Right lung (tissue), 5 donors: ENCODE data around the gene ARHGEF10L. TPM values are rescaled to one million over a fixed set of nuclear protein-coding genes. Genes with fewer than 3 reads are reported as not detected.

ENCODE experiments used
- DNase-seq, 2 donors: peaks; one replicate each; pipeline ENCODE4 v3.0.0-alpha.2; 2013
- polyA plus RNA-seq, 5 donors: library from polyadenylated mRNA; unstranded; fragments of 120-200 nt; gene quantifications; one replicate each; pipeline versions ENCODE4 v1.2.1 to v1.2.3, GENCODE V29; 2013; ENCODE audit warnings: inconsistent platforms in 1 of 5, low replicate concordance in 1 of 5; ENCODE audit not compliant: insufficient read length in 5 of 5, insufficient read depth in 1 of 5

The ARHGEF10L gene
- polyA plus RNA-seq, 5 donors: 13.8 to 23.0 (median 18.7) TPM

- DNase-seq: no peak
Observed at GRCh38 chr1:17546946-17547670, 7.6 kb downstream of the ARHGEF10L start.

GRCh38 chr1:17549384-17549783 lies 9.9 kb downstream of the ARHGEF10L start:
- DNase-seq: no peak

GRCh38 chr1:17550729-17551584 lies 11.5 kb downstream of the ARHGEF10L start:
- DNase-seq: no peak

- no peak for DNase-seq
Observed at GRCh38 chr1:17551755-17552234, 12.3 kb downstream of the ARHGEF10L start.

GRCh38 chr1:17553975-17554700 lies 14.6 kb downstream of the ARHGEF10L start:
- DNase-seq: no peak

- no peak for DNase-seq
Observed at GRCh38 chr1:17554954-17555353, 15.5 kb downstream of the ARHGEF10L start.

- DNase-seq: no peak
Observed at GRCh38 chr1:17557986-17558385, 18.5 kb downstream of the ARHGEF10L start.

- no peak for DNase-seq
Observed at GRCh38 chr1:17558541-17558940, 19.0 kb downstream of the ARHGEF10L start.

- DNase-seq: no peak
Observed at GRCh38 chr1:17558954-17559614, 19.6 kb downstream of the ARHGEF10L start.

- DNase-seq: no peak
Observed at GRCh38 chr1:17559615-17560419, 20.3 kb downstream of the ARHGEF10L start.

- no peak for DNase-seq
Observed at GRCh38 chr1:17561247-17561548, 21.7 kb downstream of the ARHGEF10L start.

GRCh38 chr1:17561561-17561985 lies 22.1 kb downstream of the ARHGEF10L start:
- DNase-seq: no peak

- DNase-seq: no peak
Observed at GRCh38 chr1:17562375-17562774, 22.9 kb downstream of the ARHGEF10L start.

- no peak for DNase-seq
Observed at GRCh38 chr1:17563494-17564281, 24.2 kb downstream of the ARHGEF10L start.

- no peak for DNase-seq
Observed at GRCh38 chr1:17564458-17565393, 25.2 kb downstream of the ARHGEF10L start.

- no peak for DNase-seq
Observed at GRCh38 chr1:17565461-17566252, 26.2 kb downstream of the ARHGEF10L start.

- DNase-seq: no peak
Observed at GRCh38 chr1:17566417-17566816, 26.9 kb downstream of the ARHGEF10L start.

GRCh38 chr1:17566892-17567291 lies 27.4 kb downstream of the ARHGEF10L start:
- DNase-seq: no peak
